Activated CD4-positive, alpha-beta T cell treated with anti-CD3 and anti-CD28 coated beads for 1 hour (primary cell): Measurements from ENCODE around the gene DNHD1.

Source experiments
- DNase-seq: peaks from one replicate; pipeline ENCODE4 v3.0.0-alpha.2; 2020

The DNHD1 gene

DNA sequence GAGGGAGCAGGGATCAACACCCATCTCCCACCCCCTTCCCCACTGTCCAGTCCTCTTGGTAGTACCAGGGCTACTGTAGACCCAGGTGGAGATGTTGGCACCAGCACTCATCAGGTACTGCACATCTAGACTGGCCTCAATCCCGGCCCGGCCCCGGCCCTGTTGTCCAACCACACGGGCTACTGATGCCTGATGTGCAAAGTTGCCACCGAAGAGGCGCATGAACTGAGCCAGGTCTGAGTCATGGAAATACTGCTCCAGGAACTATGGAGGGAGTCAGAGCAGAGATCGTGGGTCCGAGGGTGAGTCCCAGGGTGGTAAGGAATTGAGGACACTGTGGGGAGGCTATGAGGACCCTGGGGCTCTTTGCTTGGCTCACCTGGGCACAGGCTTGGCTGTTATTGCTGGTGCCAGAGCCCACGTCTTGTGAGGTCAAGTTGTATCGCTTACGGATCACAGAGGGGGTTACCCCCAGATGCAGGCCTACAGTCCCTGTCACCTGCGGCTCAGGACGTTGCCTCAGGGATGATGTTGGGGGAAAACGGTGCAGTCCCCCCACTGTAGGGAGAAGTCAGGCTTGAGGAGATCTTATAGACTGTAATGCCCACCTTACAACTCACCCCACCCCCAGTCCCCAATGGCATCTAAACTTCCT, 119.6 kb downstream of the DNHD1 start:
- no peak for DNase-seq

DNA sequence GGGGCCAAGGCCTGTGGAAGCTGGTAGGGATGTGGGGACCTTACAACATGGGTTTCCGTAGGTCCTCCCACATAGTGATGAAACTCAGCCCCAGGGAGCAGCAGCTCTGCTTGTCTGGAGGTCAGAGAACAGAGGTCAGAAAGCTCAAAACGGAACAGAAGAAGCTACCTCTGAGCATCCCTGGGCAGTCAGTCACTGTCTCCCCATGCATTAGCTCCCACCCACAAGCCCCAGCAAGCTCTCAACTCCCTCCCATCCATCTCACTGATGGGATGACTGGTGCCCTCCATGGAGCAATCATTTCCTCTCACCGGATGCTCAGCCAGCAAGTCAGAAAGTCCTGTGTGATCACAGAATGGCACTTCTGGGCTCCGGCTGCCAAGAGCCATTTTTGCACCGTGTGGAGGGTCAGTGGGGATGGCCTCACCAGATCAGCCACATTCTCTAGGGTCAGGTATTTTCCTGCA, 120.3 kb downstream of the DNHD1 start:
- DNase-seq, result no peak

DNA sequence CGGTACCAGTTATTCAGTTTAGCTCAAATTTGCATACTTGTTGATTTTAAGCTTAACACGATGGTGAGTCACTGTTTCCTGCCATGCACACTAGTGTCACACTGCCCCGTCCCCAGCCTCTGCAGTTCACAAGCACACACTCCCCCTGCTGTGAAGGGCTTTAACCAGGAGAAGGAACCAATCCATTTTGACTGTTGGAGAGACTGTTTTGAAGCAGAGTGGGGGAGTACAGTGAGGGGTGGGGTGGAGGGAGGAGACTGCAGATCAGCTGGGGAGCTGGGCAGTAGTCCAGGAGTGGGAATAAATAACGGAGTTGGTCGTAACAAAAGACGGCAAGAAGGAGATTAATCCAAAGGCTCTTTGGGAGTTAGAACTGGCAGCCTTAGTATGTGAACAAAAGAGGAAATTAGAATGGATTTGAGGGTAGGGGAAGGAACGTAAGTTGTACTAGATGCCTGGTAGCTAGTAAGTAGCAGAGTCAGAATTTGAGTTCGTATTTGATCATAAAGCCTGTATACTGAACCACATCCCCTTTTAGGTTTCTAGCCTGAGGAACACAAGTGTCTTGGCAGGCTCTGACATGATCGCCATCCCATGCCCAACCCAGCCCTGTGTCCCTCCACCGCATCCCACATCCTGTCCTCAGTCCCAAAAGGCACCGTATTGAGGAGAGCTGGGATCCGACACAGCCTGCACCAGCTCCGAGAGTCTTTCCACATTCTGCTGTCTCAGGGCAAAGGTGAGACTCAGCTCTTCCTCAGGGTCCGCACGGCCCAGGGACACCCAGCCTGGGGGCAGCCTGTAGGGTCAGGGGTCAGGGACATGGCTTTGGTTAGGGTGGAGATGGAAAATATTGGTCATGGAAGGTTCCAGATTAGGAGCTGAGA, 121.3 kb downstream of the DNHD1 start:
- peak; percentile 56 for DNase-seq

DNA sequence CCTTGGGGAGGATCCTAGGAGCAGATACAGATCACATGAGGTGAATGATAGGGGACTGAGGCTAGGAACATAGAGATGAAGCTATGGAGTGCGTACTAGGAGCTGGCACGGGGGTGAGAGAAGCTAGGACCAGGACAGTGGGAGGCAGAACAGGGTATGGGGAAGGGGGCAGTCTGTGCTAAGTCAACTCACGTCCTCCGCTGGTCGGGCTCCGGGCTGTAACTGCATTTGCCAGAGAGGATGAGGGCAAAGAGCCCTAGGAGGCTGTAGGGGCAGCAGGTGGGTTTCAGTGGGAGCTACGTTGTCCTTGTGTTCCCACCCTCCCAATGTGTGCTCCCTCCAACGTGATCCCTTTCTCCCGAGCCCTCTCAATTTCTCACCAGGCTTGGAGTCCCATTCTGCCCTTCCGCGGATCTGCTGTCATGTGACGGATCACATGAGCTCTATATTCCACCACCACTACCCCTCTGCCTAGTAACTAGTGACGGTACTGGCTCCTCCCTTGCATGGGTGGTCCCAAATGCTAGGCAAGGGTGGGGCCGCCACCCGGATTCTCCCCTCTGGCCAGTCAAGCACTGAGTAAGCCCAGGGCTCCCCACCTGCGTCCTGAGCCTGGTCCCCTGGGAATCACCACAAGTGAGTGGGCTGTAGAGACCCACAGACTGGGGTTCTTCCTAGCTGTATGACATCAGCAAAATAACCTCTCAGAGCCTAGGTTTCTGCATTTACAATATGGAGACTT, 122.1 kb downstream of the DNHD1 start, which contains the start of gene TPP1:
Gene TPP1 (minus strand): TSS at position 419 of the 742 bp plus-strand sequence. CDS start 22 bp downstream, at position 397.
- DNase-seq, result peak; percentile 79

DNA sequence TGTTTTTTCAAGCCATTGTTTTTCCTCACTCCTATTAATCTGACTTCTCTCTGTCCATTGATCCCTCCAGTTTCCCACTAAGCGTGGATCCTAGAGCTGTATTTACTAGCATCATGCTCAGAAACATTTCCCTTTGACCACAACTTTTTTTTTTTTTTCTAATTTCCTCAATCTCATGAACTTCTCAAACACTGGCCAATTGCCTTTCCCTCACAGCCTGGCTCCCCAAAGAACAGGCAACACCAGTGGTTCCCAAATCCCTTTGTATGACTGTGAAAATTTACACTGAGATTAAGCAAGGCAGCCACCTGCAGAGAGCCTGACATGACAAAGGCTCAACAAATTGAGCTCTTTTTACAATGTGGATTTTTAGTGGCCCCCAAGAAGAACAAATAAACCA, 123.6 kb downstream of the DNHD1 start:
- DNase-seq, result no peak
